ENCODE results near the gene PIK3R2.

The PIK3R2 gene

DNA sequence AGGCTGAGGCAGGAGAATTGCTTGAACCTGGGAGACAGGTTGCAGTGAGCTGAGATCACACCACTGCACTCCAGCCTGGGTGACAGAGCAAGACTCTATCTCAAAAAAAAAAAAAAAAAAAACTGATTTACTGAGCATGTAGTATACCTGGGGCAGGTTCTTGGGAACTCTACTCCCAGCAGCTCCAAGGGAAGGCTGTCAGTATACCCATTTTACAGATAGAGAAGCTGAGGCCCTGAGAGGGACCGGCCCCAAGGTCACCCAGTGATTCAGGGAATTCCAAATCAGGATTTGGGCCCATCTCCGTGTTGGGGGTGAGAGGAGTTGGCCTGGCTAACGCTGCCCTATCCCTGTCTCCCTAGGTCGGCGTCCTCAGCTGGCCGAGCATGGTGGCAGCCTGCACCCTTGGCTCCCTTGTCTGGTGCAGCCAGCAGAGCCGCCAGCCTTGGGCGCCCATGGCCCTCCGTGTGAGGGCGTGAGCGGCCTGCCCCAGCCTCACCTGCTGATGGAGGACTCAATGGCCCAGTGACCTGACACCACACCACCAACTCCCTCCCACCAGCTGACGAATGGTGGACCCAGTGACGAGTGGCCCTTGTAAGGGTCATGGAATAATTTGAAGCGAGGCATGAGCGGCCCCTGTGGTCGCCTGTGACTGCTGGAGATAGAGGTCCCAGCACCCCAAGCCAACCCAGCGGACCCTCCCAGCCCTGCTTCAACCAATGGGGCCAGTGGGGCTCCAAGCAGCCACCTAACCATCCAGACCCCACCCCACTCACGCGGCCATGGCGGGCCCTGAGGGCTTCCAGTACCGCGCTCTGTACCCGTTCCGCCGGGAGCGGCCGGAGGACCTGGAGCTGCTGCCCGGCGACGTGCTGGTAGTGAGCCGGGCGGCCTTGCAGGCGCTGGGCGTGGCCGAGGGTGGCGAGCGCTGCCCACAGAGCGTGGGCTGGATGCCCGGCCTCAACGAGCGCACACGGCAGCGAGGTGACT, 2.4 kb downstream of the PIK3R2 start:
- no peak for TF ChIP-seq GATA2 (IDR thresholded peaks at IDR 0.05; ENCODE audit: low read depth, low read length)
- no peak for TF ChIP-seq GATA3 (IDR thresholded peaks at IDR 0.05; ENCODE audit: low read depth, low read length)

GRCh38 chr19:18156268-18156667, 3.3 kb downstream of the PIK3R2 start:
- TF ChIP-seq GATA2 (IDR thresholded peaks at IDR 0.05; ENCODE audit: low read depth, low read length) (no peak), GATA3 (IDR thresholded peaks at IDR 0.05; ENCODE audit: low read depth, low read length) (no peak)

- TF ChIP-seq GATA2 (IDR thresholded peaks at IDR 0.05; ENCODE audit: low read depth, low read length) (peak; percentile 68), GATA3 (IDR thresholded peaks at IDR 0.05; ENCODE audit: low read depth, low read length) (no peak)
Observed at GRCh38 chr19:18156841-18157464, 4.0 kb downstream of the PIK3R2 start.

GRCh38 chr19:18157465-18158063, 4.6 kb downstream of the PIK3R2 start:
- TF ChIP-seq GATA2 (IDR thresholded peaks at IDR 0.05; ENCODE audit: low read depth, low read length), result no peak
- no peak for TF ChIP-seq GATA3 (IDR thresholded peaks at IDR 0.05; ENCODE audit: low read depth, low read length)

GRCh38 chr19:18158467-18158866, 5.5 kb downstream of the PIK3R2 start:
- TF ChIP-seq GATA2 (IDR thresholded peaks at IDR 0.05; ENCODE audit: low read depth, low read length) (no peak), GATA3 (IDR thresholded peaks at IDR 0.05; ENCODE audit: low read depth, low read length) (no peak)

- TF ChIP-seq GATA3 (IDR thresholded peaks at IDR 0.05; ENCODE audit: low read depth, low read length) (no peak), GATA2 (IDR thresholded peaks at IDR 0.05; ENCODE audit: low read depth, low read length) (no peak)
Observed at GRCh38 chr19:18159810-18160209, 6.8 kb downstream of the PIK3R2 start.

GRCh38 chr19:18160493-18160970, 7.6 kb downstream of the PIK3R2 start:
- TF ChIP-seq GATA2 (IDR thresholded peaks at IDR 0.05; ENCODE audit: low read depth, low read length) (0 out of 2 replicates have a peak, but pooled peaks have one; percentile 31), GATA3 (IDR thresholded peaks at IDR 0.05; ENCODE audit: low read depth, low read length) (no peak)

- no peak for TF ChIP-seq GATA3 (IDR thresholded peaks at IDR 0.05; ENCODE audit: low read depth, low read length)
- TF ChIP-seq GATA2 (IDR thresholded peaks at IDR 0.05; ENCODE audit: low read depth, low read length), result no peak
Observed at GRCh38 chr19:18160971-18161635, 8.1 kb downstream of the PIK3R2 start.

GRCh38 chr19:18161636-18162002, 8.7 kb downstream of the PIK3R2 start:
- TF ChIP-seq GATA3 (IDR thresholded peaks at IDR 0.05; ENCODE audit: low read depth, low read length) (no peak), GATA2 (IDR thresholded peaks at IDR 0.05; ENCODE audit: low read depth, low read length) (no peak)

DNA sequence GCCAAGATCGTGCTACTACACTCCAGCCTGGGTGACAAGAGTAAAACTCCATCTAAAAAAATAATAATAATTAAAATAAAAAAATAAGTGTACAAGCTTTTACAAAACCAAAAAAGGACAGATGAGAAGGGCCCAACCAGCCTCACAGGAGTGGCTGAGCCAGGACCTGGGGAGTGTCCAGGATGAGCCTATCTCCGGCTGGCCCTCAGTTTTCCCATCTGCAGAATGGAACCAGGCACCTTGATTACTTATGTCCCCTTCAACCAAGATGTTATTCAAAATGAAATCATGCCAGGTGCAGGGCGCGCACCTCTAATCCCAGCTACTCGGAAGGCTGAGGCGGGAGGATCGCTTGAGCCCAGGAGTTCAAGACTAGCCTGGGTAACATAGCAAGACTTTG, 11.1 kb downstream of the PIK3R2 start:
- TF ChIP-seq GATA2 (IDR thresholded peaks at IDR 0.05; ENCODE audit: low read depth, low read length), result no peak
- no peak for TF ChIP-seq GATA3 (IDR thresholded peaks at IDR 0.05; ENCODE audit: low read depth, low read length)

DNA sequence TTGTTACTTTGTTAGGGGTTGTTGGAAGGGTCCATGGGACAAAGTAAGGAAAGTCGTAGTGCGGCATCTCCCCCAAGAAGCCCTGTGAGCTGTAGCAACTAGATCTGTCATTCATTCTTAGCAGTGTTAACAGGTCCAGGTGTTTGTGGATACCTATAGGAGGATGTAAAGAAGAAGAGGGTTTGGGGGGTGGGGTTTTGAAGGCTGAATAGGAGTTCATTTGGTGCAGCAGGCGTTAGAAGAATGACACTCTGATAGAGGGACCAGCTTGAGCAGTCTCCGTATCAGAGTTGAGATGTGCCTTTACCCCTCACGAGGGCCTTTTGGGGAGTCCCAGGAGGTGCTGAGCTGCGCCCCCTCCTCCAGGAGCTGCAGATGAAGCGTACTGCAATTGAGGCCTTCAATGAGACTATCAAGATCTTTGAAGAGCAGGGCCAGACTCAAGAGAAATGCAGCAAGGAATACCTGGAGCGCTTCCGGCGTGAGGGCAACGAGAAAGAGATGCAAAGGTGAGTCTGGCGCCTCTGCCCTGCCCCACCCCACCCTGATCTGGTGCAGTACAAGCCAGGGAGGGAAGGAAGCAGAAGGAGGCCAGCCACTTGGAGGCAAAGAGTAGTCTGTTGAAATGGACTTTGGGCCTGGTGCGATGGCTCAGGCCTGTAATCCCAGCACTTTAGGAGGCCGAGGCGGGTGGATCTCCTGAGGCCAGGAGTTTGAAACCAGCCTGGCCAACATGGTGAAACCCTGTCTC, 13.0 kb downstream of the PIK3R2 start:
- TF ChIP-seq GATA2 (IDR thresholded peaks at IDR 0.05; ENCODE audit: low read depth, low read length) (no peak), GATA3 (IDR thresholded peaks at IDR 0.05; ENCODE audit: low read depth, low read length) (no peak)

DNA sequence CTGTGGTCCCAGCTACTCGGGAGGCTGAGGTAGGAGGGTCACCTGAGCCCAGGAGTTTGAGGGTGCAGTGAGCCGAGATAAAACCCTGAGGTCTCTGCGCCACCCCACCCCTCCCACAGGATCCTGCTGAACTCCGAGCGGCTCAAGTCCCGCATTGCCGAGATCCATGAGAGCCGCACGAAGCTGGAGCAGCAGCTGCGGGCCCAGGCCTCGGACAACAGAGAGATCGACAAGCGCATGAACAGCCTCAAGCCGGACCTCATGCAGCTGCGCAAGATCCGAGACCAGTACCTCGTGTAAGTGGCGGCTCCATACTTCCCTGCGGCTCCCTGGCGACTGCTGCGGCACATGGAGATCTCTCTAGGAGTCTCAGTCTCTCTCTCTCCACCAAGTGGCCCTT, 14.0 kb downstream of the PIK3R2 start:
- TF ChIP-seq GATA2 (IDR thresholded peaks at IDR 0.05; ENCODE audit: low read depth, low read length) (no peak), GATA3 (IDR thresholded peaks at IDR 0.05; ENCODE audit: low read depth, low read length) (no peak)

- no peak for TF ChIP-seq GATA2 (IDR thresholded peaks at IDR 0.05; ENCODE audit: low read depth, low read length)
- TF ChIP-seq GATA3 (IDR thresholded peaks at IDR 0.05; ENCODE audit: low read depth, low read length), result no peak
Observed at GRCh38 chr19:18167975-18168645, 15.1 kb downstream of the PIK3R2 start.
